T-helper 2 cell treated with Interferon-gamma antibody and Interleukin-4, amounts not matched to agents 5 μg/mL and 100 μg/mL, for 36 hours (primary cell): Measurements from ENCODE around the gene SPCS2.
"Not testable (repeated sequence)": the region's sequence is repeated elsewhere in the genome, so short reads cannot be mapped to it uniquely, and the experiment has no call there.

Experiments
- DNase-seq: peaks from one replicate; pipeline ENCODE4 v3.0.0; 2021; ENCODE audit warnings: low spot score
- H3K27ac Mint-ChIP-seq: one replicate; pipeline ENCODE4 v1.8.0; 2021; ENCODE audit warnings: mild to moderate bottlenecking, mixed read lengths
- H3K27me3 Mint-ChIP-seq: one replicate; pipeline ENCODE4 v1.8.0; 2021; ENCODE audit warnings: low read depth, mixed read lengths
- H3K36me3 Mint-ChIP-seq: one replicate; pipeline ENCODE4 v1.8.0; 2021; ENCODE audit warnings: low read depth, mixed read lengths
- H3K4me1 Mint-ChIP-seq: one replicate; pipeline ENCODE4 v1.8.0; 2021; ENCODE audit warnings: low read depth, mixed read lengths
- H3K4me3 Mint-ChIP-seq: one replicate; pipeline ENCODE4 v1.8.0; 2022; ENCODE audit warnings: mild to moderate bottlenecking, moderate library complexity, mixed read lengths
- H3K9me3 Mint-ChIP-seq: one replicate; pipeline ENCODE4 v1.8.0; 2021; ENCODE audit warnings: mixed read lengths

SPCS2 gene

DNA sequence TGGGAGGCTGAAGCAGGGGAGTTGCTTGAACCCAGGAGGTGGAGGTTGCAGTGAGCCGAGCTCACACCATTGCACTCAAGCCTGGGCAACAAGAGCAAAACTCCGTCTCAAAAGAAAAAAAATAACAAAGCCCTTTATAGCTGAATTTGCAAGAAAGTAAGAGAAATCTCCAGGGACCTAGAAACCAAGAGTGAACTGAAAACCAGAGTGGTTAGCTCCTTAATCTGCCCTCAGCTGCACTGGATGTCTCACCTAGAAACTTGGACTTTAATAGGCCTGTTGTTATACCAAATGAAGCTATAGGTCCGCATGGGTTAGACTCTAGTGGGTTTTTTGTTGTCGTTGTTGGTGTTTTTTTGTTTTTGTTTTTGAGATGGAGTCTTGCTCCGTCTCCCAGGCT is 43.8 kb downstream of the SPCS2 start:
- Mint-ChIP-seq H3K27me3 (no peaks in the 10 kb centered on the region), H3K27ac (no peak overlapping the region), H3K36me3 (peaks cover 13% of the 10 kb centered on the region), H3K4me3 (no peak overlapping the region), H3K9me3 (no peaks in the 10 kb centered on the region), H3K4me1 (peaks cover 30% of the 10 kb centered on the region)
- no peak for DNase-seq

DNA sequence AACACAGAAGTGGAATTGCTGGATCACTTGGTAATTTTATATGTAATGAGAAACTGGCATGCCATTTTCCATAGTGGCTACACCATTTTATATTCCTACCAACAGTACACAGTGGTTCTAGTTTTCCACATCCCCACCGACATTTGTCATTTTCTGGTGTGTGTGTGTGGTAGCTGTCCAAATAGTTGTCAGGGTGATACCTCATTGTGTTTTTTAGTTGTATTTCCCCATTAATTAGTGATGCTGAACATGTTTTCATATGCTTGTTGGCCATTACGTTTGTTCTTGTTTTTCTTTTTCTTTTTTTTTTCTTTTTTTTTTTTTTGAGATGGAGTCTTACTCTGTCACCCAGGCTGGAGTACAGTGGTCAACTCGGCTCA is 51.9 kb downstream of the SPCS2 start:
- H3K4me3 Mint-ChIP-seq: no peak overlapping the region
- H3K4me1 Mint-ChIP-seq: peaks cover 19% of the 10 kb centered on the region
- peaks cover 23% of the 10 kb centered on the region for H3K36me3 Mint-ChIP-seq
- DNase-seq: no peak
- H3K27ac Mint-ChIP-seq: no peak overlapping the region
- no peaks in the 10 kb centered on the region for H3K9me3 Mint-ChIP-seq
- no peaks in the 10 kb centered on the region for H3K27me3 Mint-ChIP-seq

DNA sequence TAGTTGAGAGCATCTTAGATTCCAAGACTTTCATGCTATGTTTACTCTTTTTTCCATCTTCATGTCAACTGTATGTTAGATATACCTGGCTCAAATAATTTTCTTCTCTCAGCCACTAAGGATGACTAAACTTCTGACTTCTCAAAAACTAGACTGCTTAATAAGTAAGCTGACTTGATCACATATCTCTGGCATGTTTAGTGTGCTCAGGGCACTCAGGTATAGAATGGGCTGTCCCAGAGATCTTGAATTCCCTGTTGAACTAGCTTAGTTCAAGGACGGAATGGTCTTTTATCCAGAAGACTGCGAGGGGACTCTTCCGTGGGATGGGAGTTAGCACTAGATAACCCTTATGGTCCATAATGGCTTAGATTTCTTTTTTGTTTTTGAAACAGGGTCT is 52.6 kb downstream of the SPCS2 start:
- Mint-ChIP-seq H3K4me3 (no peak overlapping the region), H3K36me3 (peaks cover 23% of the 10 kb centered on the region), H3K9me3 (no peaks in the 10 kb centered on the region), H3K27me3 (no peaks in the 10 kb centered on the region), H3K27ac (no peak overlapping the region), H3K4me1 (peaks cover 19% of the 10 kb centered on the region)
- no peak for DNase-seq

GRCh38 chr11:75002516-75002915 is 53.5 kb downstream of the SPCS2 start:
- no peaks in the 10 kb centered on the region for H3K27me3 Mint-ChIP-seq
- H3K27ac Mint-ChIP-seq: no peak overlapping the region
- no peak for DNase-seq
- no peak overlapping the region for H3K4me3 Mint-ChIP-seq
- H3K4me1 Mint-ChIP-seq: peaks cover 19% of the 10 kb centered on the region
- no peaks in the 10 kb centered on the region for H3K9me3 Mint-ChIP-seq
- peaks cover 29% of the 10 kb centered on the region for H3K36me3 Mint-ChIP-seq

DNA sequence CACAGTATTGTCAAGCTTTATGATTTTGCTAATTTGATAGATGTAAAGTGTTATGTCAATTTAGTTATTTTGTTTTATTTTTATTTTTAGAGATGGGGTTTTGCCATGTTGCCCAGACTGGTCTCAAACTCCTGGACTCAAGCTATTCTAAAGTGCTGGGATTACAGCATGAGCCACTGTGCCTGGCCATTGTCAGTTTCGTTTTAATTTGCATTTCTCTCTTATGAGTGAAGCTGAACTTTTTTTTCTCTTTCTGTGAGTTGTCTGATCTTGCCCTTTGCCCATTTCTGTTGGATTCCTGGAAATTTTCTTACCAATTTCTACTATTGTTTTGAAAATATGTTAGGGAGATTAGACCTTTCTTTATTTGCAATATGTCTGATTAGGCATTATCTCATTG is 55.1 kb downstream of the SPCS2 start:
- DNase-seq: no peak
- Mint-ChIP-seq H3K27ac (no peak overlapping the region), H3K4me3 (no peak overlapping the region), H3K36me3 (peaks cover 33% of the 10 kb centered on the region), H3K27me3 (no peaks in the 10 kb centered on the region), H3K9me3 (no peaks in the 10 kb centered on the region), H3K4me1 (peaks cover 16% of the 10 kb centered on the region)

GRCh38 chr11:75011357-75011756 is 62.3 kb downstream of the SPCS2 start:
- no peak overlapping the region for H3K4me3 Mint-ChIP-seq
- no peaks in the 10 kb centered on the region for H3K4me1 Mint-ChIP-seq
- peaks cover 22% of the 10 kb centered on the region for H3K36me3 Mint-ChIP-seq
- no peaks in the 10 kb centered on the region for H3K27me3 Mint-ChIP-seq
- no peaks in the 10 kb centered on the region for H3K9me3 Mint-ChIP-seq
- H3K27ac Mint-ChIP-seq: no peak overlapping the region
- no peak for DNase-seq

DNA sequence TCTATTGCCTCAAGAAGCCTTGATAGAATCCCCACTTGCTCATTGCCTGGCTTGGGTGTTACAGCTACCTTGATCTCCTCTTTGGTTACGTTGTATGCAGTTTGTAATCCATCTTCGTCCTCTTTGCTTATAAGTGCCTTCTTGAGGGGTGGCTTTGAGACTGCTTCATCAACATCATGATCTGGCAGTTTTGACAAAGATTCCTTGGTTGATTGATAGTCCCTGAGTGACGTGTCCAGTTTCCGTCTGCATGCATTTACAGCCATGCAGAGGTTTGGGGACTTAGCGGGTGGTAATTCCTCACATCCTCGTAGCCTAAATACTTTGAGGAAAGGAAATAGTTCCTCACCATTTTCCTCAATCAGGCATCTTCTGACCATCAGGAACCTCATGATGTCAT is 62.8 kb downstream of the SPCS2 start:
- H3K36me3 Mint-ChIP-seq: peaks cover 19% of the 10 kb centered on the region
- H3K27me3 Mint-ChIP-seq: no peaks in the 10 kb centered on the region
- DNase-seq: no peak
- no peak overlapping the region for H3K27ac Mint-ChIP-seq
- H3K9me3 Mint-ChIP-seq: no peaks in the 10 kb centered on the region
- no peaks in the 10 kb centered on the region for H3K4me1 Mint-ChIP-seq
- H3K4me3 Mint-ChIP-seq: no peak overlapping the region

DNA sequence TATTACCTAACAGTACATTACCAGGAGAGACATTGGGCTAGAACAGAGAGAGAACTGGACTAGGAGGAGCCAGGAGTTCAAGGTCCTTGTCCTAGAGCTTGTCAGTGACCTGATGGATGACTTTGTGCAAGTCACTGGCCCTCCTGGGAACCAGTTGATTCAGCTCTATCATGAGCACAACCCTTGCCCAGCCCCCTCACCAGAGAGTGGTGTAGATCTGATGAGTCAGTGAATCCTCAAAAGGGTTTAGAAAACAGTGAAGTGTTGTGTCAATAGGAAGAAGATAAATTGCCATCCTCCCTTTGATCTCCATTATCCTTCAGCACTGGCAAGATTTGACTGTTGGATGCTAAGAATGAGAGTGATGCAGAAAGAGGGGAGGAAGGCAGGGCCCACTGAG is 64.0 kb downstream of the SPCS2 start:
- Mint-ChIP-seq H3K27ac (no peak overlapping the region), H3K27me3 (no peaks in the 10 kb centered on the region), H3K9me3 (no peaks in the 10 kb centered on the region), H3K36me3 (peaks cover 11% of the 10 kb centered on the region), H3K4me1 (no peaks in the 10 kb centered on the region), H3K4me3 (no peak overlapping the region)
- no peak for DNase-seq

- Mint-ChIP-seq H3K9me3 (no peaks in the 10 kb centered on the region), H3K27me3 (no peaks in the 10 kb centered on the region), H3K27ac (no peak overlapping the region), H3K4me3 (no peak overlapping the region), H3K36me3 (peaks cover 14% of the 10 kb centered on the region), H3K4me1 (no peaks in the 10 kb centered on the region)
- no peak for DNase-seq
Observed at GRCh38 chr11:75014129-75014528, 65.1 kb downstream of the SPCS2 start.

GRCh38 chr11:75019200-75019599 is 70.1 kb downstream of the SPCS2 start:
- H3K4me1 Mint-ChIP-seq, H3K36me3 Mint-ChIP-seq, H3K27me3 Mint-ChIP-seq, DNase-seq, H3K4me3 Mint-ChIP-seq, H3K9me3 Mint-ChIP-seq, H3K27ac Mint-ChIP-seq: not testable (repeated sequence)

GRCh38 chr11:75020328-75020727 is 71.3 kb downstream of the SPCS2 start:
- not testable (repeated sequence) for H3K36me3 Mint-ChIP-seq, H3K4me1 Mint-ChIP-seq, H3K9me3 Mint-ChIP-seq, H3K27me3 Mint-ChIP-seq, DNase-seq, H3K4me3 Mint-ChIP-seq, H3K27ac Mint-ChIP-seq

- H3K4me1 Mint-ChIP-seq: peaks cover 2% of the 10 kb centered on the region
- H3K9me3 Mint-ChIP-seq: no peaks in the 10 kb centered on the region
- no peak overlapping the region for H3K4me3 Mint-ChIP-seq
- H3K27me3 Mint-ChIP-seq: no peaks in the 10 kb centered on the region
- H3K27ac Mint-ChIP-seq: no peak overlapping the region
- peaks cover 5% of the 10 kb centered on the region for H3K36me3 Mint-ChIP-seq
- no peak for DNase-seq
Observed at GRCh38 chr11:75022296-75022695, 73.2 kb downstream of the SPCS2 start.

GRCh38 chr11:75022759-75023396 is 73.8 kb downstream of the SPCS2 start:
- H3K4me1 Mint-ChIP-seq: peaks cover 2% of the 10 kb centered on the region
- peaks cover 5% of the 10 kb centered on the region for H3K36me3 Mint-ChIP-seq
- H3K9me3 Mint-ChIP-seq: no peaks in the 10 kb centered on the region

GRCh38 chr11:75023446-75024067 is 74.5 kb downstream of the SPCS2 start:
- Mint-ChIP-seq H3K27me3 (no peaks in the 10 kb centered on the region), H3K27ac (no peak overlapping the region), H3K36me3 (peaks cover 4% of the 10 kb centered on the region), H3K4me3 (no peak overlapping the region), H3K9me3 (no peaks in the 10 kb centered on the region), H3K4me1 (peaks cover 2% of the 10 kb centered on the region)
- DNase-seq: no peak

More at GRCh38 chr11:75022759-75023396, 73.8 kb downstream of the SPCS2 start:
- DNase-seq: peak; percentile 56
- Mint-ChIP-seq H3K27me3 (no peaks in the 10 kb centered on the region), H3K4me3 (no peak overlapping the region), H3K27ac (no peak overlapping the region)

DNA sequence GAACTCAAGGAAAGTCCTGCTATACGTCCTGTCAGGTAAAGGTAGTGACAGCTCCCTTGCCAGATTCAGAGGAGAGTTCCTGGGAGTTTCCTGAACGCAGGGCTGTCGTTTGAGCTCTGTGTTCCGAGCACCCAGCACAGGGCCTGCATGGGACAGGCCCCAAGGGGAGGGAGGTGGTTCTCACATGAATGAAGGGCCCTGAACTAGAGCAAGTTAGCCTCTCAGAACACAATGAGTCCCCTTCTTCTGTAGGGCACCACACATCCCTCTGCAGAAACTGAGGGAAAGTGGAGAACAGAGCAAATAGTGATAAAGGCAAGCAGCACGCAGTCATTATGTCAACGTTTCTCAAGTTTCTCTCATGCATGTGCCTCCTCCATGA is 75.0 kb downstream of the SPCS2 start:
- no peak overlapping the region for H3K27ac Mint-ChIP-seq
- no peak overlapping the region for H3K4me3 Mint-ChIP-seq
- H3K27me3 Mint-ChIP-seq: no peaks in the 10 kb centered on the region

More for the DNA sequence above, 75.0 kb downstream of the SPCS2 start:
- no peak for DNase-seq
- peaks cover 2% of the 10 kb centered on the region for H3K4me1 Mint-ChIP-seq
- H3K9me3 Mint-ChIP-seq: no peaks in the 10 kb centered on the region
- no peaks in the 10 kb centered on the region for H3K36me3 Mint-ChIP-seq
